Measurements from ENCODE around the gene DDX52. TPM values are rescaled to one million over a fixed set of nuclear protein-coding genes. Genes with fewer than 3 reads are reported as not detected.

The DDX52 gene
- total and polyA plus RNA-seq, 9 of the 15 experiments (the other 6 are each of a cell fraction or from before 2014, with no cell fraction given), result 19.1 to 50.5 (median 34.8) TPM

- no TSS peak for BruUV-seq (replicated peaks)
- in situ Hi-C loops (cut with MboI) (no loop called here), intact Hi-C loops (cut with micrococcal nuclease) (no loop called here)
- Histone ChIP-seq H3K9ac (ENCODE audit: insufficient read depth in 1 of 2, low read depth in 2 of 2, low read length in 2 of 2) (no peak overlapping the region), H3K36me3 (ENCODE audit: control insufficient read depth, insufficient read depth, low read length) (peaks cover 52% of the 10 kb centered on the region; the same call in 2 of the 3 replicates), H3K9me3 (replicated peaks; ENCODE audit: control insufficient read depth, insufficient read depth, low read depth, low read length) (no peaks in the 10 kb centered on the region), H3K27me3 (ENCODE audit: control insufficient read depth in 2 of 2, insufficient read depth in 2 of 2, low read length in 2 of 2) (no peaks in the 10 kb centered on the region), H3K4me3 (no peak overlapping the region), H3K4me1 (replicated peaks in 1 of 2; ENCODE audit: control insufficient read depth in 2 of 2, insufficient read depth in 2 of 2, low read length in 2 of 2) (no peaks in the 10 kb centered on the region), H3K27ac (ENCODE audit: extremely low read depth, low read depth, low read length) (no peak overlapping the region), H3K4me2 (ENCODE audit: insufficient read depth, low read length) (no peak overlapping the region), H3K79me2 (ENCODE audit: control insufficient read depth, insufficient read depth, low read length) (no peaks in the 10 kb centered on the region), H2AFZ (ENCODE audit: low read depth, low read length) (no peak overlapping the region), H3K9me1 (ENCODE audit: control insufficient read depth, insufficient read depth, low read length) (no peaks in the 10 kb centered on the region), H4K20me1 (replicated peaks; ENCODE audit: control insufficient read depth, insufficient read depth, low read length) (no peaks in the 10 kb centered on the region)
- ChIA-PET POLR2A (interaction anchor here (0.6 to 0.7 kb wide), 2 partner anchors 37 to 226 kb away, joined by 3 read pairs; no protein-coding TSS in a partner anchor), CTCF (ENCODE audit: low intra/inter-chr PET ratio) (interaction anchor here (1.8 kb wide), 1 partner anchor 198 kb away, joined by 12 read pairs; no protein-coding TSS in a partner anchor)
- FAIRE-seq (no peak), DNase-seq (ENCODE audit: extremely low read depth in 1 of 4, low spot score in 3 of 4) (no peak), ATAC-seq (no peak)
- no peak for TF ChIP-seq SOX6 (IDR thresholded peaks at IDR 0.05)
- TF ChIP-seq ZBTB7A (IDR thresholded peaks at IDR 0.05; ENCODE audit: borderline replicate concordance, control insufficient read depth, low read depth, low read length), result no peak
- TF ChIP-seq KAT7 (CRISPR knock-in tag; IDR thresholded peaks at IDR 0.05; ENCODE audit: borderline replicate concordance), result no peak
- TF ChIP-seq THRAP3 (IDR thresholded peaks at IDR 0.05; ENCODE audit: borderline replicate concordance), result no peak
- no peak for TF ChIP-seq ZKSCAN8 (CRISPR knock-in tag; IDR thresholded peaks at IDR 0.05)
- TF ChIP-seq ZNF232 (CRISPR knock-in tag; IDR thresholded peaks at IDR 0.05), result no peak
- WGBS (ENCODE audit: insufficient coverage, low coverage, missing lambda C conversion rate), result 80% methylated on average over 3 of the region's 3 CpGs
Measured at GRCh38 chr17:37571674-37572073, 71.6 kb downstream of the DDX52 start.

Measured in K562 (cell line).